GM13977 (cell line): ENCODE results near the gene ATG9B.

ENCODE experiments used
- DNase-seq: peaks from one replicate; pipeline ENCODE4 v3.0.0; 2012; ENCODE audit warnings: low spot score
- in situ Hi-C: fragments of 300-500 bp; cut with MboI; formaldehyde crosslinking; loops from one replicate; pipeline ENCODE4 v1.12.0; 2022; ENCODE audit warnings: low sequenced_read_pairs, low pct_unique_long_range_greater_than_20kb, mixed read lengths, inconsistent platforms; ENCODE audit not compliant: unreplicated experiment
- TF ChIP-seq, protein P1 (sequence below): IDR thresholded peaks from 2 replicates; pipeline ENCODE4 v1.5.1; 2012; ENCODE audit warnings: mild to moderate bottlenecking, control low read depth; ENCODE audit not compliant: insufficient read depth; ENCODE audit errors: extremely low read depth, missing control alignments

The ATG9B gene

DNA sequence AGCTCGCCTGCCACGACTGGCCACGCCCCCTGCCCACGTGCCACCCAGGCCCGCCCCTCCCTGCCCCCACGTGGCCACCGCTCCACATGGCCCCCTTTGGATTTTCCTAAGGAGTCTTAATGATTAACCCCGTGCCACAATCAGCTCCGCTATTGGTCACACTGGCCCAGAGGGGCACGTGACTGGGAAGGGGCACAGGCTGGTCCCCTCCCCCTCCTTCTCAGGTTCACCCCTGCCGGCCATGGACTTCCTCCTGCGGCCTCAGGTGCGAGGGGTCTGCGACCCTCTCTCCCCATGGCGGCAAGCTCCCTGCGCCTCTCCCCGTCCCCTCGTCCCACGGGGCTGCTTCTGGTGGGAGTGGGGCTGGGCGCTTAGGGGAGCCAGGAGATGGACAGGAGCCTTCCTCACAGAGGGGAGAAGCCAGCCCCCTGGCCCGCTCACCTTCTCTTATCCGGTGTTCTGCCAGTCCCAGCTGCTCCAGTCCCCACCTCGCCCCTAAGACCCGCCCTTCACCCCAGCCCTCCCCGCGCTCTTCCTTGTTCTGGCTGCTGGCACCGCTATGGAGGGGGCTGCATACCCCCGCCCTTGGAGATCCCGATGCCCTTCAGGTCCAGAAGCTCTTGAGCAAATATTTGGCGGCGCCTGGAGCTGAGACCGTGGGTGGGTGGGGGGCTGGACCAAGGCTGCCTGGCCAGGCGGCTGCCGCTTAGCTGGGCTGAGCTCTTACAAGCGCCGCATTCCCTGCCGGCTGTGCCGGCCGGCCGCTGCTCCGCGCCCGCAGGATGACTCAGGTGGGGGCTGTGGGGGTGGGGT, 38.3 kb upstream of the ATG9B start:
- TF ChIP-seq, protein P1, sequence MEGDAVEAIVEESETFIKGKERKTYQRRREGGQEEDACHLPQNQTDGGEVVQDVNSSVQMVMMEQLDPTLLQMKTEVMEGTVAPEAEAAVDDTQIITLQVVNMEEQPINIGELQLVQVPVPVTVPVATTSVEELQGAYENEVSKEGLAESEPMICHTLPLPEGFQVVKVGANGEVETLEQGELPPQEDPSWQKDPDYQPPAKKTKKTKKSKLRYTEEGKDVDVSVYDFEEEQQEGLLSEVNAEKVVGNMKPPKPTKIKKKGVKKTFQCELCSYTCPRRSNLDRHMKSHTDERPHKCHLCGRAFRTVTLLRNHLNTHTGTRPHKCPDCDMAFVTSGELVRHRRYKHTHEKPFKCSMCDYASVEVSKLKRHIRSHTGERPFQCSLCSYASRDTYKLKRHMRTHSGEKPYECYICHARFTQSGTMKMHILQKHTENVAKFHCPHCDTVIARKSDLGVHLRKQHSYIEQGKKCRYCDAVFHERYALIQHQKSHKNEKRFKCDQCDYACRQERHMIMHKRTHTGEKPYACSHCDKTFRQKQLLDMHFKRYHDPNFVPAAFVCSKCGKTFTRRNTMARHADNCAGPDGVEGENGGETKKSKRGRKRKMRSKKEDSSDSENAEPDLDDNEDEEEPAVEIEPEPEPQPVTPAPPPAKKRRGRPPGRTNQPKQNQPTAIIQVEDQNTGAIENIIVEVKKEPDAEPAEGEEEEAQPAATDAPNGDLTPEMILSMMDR: no peak
- in situ Hi-C loops: no loop called here
- no peak for DNase-seq

DNA sequence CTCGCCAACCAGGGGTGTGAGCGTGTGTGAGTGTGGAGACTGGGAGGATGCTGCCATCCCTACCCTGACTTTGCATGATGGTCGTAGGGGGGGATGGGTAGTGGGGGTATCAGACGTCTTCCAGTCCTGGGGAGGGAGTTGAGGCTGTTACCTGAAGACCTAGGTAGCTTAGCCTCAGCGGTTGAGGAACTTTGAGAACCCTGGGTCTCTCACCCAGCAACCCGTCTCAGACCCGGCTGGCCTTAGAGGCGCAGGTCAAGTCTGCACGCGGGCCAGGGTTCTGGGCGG, 37.8 kb upstream of the ATG9B start:
- in situ Hi-C loops: no loop called here
- no peak for DNase-seq
- TF ChIP-seq, protein P1: no peak

DNA sequence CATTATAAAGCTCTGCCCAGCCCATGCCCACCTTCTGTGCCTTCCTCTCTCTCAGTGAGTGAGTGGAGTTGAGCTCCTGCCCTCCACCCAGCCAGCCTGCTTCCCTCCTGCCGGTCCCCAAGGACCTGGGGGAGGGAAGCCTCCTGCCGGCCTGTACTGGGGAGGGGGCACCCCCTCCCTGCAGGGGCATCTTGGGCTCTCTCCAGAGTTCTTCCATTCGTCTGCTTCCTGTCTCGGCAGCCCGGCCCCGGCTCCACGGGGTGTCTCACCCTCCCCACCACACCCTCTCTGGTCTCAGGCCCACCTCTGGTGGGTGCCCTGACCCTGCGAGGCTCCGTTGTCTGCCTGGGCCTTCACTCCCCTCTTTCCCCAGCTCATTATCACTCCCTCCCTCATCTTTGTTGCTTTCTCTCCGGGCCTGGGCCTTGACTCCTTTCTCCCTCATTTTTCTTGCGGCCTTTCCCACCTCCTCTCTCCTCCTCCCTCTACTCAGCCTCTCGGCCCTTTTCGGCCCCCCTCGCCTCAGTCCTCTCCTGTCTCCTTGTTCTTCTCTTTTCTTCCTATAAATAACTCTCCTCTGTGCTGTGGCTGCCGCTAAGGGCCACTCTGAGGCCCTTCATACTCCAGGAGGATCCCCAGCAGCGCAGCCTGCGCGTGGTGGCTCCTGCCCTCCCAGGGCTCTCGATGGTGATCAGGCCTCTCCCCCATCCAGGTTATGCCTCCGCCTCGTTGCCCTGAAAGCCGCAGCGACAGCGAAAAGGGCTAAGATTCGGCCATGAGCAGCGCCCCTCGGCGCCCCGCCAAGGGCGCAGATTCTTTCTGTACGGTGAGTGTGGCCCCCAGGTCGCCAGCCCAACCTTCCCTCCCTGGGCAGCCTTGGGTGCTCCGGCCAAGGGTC, 37.2 kb upstream of the ATG9B start:
- in situ Hi-C loops: no loop called here
- TF ChIP-seq, protein P1: no peak
- no peak for DNase-seq

DNA sequence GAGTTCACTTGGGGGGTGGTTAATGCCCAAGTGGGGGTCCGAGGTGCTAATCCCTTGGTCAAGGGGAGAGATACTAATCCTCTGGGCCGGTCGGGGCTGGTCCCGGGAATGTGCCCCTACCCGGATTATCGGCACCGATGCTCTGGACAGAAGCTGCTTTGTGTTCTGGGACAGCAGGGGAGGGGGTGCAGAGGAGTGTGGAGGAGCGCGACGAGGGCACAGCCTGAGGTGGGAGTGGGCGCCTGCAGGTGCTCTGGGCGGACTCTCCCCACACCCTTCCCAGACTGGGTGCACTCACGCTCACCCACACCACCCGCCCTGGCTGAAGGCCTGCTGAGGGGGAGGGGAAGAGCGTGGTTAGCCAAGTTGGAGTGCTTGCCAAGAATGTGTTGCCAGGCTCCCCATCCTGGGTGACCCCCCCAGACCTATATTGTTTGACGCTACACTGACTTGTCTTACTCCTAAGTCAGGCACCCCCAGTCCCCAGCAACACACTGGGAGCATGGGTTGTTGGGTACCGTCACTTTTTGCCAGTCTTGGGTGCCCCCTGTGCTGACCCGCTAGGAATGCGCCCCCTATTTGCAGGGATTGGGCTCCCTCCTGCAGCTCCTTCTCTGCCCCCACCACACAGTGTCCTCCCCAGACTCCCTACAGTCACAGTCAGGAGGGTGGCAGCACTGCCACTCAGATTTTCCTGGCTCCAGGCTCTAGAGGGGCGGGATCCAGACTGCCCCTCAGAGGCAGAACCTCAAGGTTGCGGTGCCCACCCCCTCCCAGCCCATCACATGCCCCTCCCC, 36.3 kb upstream of the ATG9B start:
- TF ChIP-seq, protein P1: no peak
- in situ Hi-C loops: no loop called here
- DNase-seq: no peak

DNA sequence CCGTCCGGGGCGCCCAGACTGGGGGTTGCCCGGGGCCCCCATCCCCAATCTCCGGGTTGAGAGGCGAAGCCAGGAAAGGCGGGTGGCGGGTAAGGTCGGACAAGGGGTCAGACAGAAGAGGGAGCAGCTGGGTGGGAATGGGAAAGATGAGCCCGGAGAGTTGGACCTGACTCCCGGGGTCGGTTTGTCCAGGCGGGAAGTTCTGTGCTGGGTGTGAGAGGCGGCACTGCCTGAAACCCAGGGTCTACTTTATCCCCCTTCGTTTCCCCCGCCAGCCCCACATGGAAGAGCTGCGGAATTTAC, 35.8 kb upstream of the ATG9B start:
- DNase-seq: no peak
- in situ Hi-C loops: no loop called here
- TF ChIP-seq, protein P1: no peak

DNA sequence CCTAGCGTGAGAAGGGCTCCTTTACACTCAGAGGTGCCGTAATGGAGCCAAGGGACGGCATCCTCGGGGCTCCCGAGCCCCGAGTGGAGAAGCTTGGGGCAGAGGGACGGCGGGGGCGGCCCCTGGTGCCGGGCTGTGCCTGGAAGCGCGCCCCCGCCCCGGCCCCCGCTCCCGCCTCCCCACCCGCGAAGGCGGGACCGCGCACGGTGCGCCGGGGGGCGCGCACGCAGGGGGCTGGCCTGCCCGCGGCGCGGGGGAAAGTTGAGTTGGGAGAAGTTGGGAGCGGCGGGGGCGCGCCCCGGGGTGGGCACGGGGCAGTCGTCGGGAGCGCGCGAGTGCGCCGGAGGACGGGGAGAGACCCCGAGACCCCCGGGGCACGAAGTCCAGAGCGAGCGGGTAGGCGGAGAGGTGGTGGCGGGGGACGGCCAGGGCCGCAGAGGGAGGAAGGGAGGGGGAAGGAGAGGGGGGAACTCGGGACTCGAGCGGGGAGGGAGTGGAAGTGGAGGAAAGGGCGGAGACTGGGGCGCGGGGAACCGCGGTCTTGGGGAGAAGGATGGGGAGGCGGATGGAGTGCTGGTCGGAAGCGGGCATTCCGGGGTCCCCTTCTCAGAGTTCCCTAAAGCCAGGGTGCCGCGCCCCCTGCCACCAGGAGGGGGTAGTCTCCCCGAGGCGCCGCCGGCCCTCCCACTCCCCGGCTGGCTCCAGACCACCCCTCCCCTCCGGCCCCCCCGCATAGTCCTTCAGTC, 35.2 kb upstream of the ATG9B start, which contains the start of gene SLC4A2:
Gene SLC4A2, plus strand, starts transcription at position 223 of the 746 bp plus-strand sequence. CDS start 2,399 bp downstream, outside the sequence.
- peak; percentile 96 for DNase-seq
- TF ChIP-seq, protein P1: peak; percentile 59
- in situ Hi-C loops: no loop called here
